CD4-positive, alpha-beta T cell treated with Interleukin-2 at 100 ng/mL for 4 hours (primary cell): ENCODE measurements around the gene FAM177A1.
"Not testable (repeated sequence)": the region's sequence is repeated elsewhere in the genome, so short reads cannot be mapped to it uniquely, and the experiment has no call there.

Source experiments
- DNase-seq: peaks from one replicate; pipeline ENCODE4 v3.0.0-alpha.2; 2020; ENCODE audit warnings: low spot score

FAM177A1 gene

DNA sequence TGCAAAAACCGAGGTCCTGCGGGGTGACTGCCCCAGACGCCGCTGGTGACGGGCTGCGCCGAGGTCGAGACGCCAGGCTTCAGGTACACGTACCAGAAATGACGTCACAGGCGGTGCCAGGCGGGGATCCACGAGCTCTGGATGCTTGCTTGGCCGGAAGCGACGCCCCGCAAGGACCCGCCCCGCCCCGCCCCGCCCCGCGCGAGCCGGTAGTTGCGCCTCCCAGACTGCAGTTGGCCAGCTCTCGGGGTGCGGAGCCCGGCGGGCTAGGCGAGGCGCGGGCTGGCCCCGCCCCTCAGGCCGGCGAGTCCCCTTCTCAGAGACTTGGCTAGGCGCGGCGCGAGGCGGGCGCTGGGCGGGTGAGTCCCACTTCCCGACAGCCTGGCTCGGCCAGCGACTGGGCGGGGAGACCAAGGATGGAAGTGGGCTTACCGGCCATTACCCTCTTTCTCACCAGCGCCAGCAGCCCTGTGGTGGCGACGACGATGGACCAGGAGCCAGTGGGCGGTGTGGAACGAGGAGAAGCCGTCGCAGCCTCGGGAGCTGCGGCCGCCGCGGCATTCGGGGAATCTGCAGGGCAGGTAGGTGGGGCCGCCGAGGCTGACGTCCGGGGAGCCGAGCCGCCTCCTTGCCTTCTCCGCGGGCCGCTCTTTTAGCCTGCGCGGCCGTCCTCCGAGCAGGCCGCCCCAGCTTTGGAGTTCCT is at the start of gene FAM177A1:
FAM177A1 (plus strand) TSS at position 225 of the 703 bp plus-strand sequence; CDS start at position 417, 192 bp downstream.
- peak; percentile 98 for DNase-seq

GRCh38 chr14:34997762-34998161 is 48.3 kb upstream of the FAM177A1 start:
- no peak for DNase-seq

GRCh38 chr14:34999500-34999899 is 46.6 kb upstream of the FAM177A1 start:
- DNase-seq: no peak

- DNase-seq: no peak
Observed at GRCh38 chr14:35001621-35002020, 44.5 kb upstream of the FAM177A1 start.

DNA sequence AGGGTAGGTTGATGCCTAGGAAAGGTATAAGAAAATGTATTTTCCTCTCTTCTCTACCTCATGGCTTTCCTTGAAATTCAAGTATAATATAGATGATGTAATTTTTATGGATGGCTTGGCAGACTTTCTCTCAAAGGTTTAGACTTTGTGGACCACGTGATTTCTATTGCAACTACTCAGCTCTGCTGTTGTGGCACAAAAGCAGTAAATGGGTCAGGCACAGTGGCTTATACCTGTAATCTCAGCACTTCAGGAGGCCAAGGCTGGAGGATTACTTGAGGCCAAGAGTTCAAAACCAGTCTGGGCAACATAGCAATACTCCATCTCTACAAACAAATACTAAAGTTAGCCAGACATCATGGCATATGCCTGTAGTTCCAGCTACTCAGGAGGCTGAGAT is 41.2 kb upstream of the FAM177A1 start:
- DNase-seq: no peak

GRCh38 chr14:35016568-35016967 is 29.5 kb upstream of the FAM177A1 start:
- no peak for DNase-seq

DNA sequence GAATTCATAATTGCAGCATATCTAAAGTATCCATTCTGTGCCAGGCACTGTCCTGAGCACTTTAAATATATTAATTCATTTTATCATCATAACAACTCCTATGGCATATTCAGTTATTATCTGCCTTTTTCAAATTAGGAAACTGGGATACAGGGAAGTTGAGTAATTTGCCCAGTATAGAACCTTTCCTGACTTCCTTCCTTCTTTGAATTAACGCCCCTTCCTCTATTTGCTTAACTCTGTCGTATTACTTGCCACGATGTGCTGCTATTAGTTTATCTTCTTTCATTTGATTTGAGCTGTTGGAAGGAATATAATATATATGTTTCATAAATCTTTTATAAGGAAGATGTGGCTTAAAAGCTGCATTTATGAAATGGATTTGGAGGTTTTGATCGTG is 25.4 kb upstream of the FAM177A1 start:
- DNase-seq: no peak

DNA sequence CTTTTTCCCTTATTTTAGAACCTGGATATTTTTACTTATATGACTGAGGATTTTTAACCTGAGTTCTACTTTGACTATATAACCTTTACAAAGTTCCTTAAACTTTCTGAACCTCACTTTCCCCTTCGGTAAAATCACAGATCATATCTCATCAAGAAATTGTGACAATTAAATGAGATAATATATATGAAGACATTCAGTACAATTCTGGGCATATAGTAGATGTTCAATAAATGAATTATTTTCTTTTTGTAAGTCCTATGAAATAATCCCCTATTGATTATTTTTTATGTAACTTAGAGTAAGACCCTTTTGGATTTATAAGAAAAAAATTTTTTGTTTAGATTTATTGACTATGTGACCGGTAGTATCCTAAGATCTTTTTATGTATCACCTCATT is 17.6 kb upstream of the FAM177A1 start:
- no peak for DNase-seq

- DNase-seq: no peak
Observed at GRCh38 chr14:35032562-35032961, 13.5 kb upstream of the FAM177A1 start.

- no peak for DNase-seq
Observed at GRCh38 chr14:35034440-35034833, 11.6 kb upstream of the FAM177A1 start.

DNA sequence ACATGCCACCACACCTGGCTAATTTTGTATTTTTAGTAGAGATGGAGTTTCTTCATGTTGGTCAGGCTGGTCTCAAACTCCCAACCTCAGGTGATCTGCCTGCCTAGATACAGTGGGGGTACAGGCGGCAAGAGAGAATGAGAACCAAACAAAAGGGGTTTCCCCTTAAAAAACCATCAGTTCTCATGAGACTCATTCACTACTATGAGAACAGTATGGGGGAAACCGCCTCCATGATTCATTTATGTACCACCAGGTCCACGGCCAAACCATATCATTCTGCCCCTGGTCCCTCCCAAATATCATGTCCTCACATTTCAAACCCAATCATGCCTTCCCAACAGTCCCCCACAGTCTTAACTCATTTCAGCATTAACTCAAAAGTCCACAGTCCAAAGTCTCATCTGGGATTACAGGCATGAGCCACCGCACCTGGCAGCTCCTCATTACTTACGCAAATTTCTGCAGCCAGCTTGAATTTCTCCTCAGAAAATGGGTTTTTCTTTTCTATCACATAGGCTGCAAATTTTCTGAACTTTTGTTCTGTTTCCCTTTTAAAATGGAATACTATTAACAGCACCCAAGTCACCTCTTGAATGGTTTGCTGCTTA is 11.0 kb upstream of the FAM177A1 start:
- not testable (repeated sequence) for DNase-seq

GRCh38 chr14:35038312-35038711 is 7.8 kb upstream of the FAM177A1 start:
- not testable (repeated sequence) for DNase-seq

DNA sequence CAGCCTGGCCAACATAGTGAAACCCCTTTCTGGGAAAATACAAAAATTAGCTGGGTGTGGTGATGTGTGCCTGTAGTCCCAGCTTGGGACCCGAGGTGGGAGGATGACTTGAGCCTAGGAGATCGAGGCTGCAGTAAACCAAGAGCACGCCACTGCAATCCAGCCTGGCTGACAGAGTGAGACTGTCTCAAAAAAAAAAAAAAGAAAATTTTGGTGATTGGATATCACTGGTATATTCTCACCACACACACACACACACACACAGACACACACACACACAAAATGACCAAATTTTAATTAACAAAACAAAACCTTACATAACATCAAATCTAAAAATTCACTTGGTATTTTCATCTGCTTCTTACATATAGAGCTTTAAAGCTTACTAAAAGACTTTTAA is 3.4 kb upstream of the FAM177A1 start:
- DNase-seq: no peak

DNA sequence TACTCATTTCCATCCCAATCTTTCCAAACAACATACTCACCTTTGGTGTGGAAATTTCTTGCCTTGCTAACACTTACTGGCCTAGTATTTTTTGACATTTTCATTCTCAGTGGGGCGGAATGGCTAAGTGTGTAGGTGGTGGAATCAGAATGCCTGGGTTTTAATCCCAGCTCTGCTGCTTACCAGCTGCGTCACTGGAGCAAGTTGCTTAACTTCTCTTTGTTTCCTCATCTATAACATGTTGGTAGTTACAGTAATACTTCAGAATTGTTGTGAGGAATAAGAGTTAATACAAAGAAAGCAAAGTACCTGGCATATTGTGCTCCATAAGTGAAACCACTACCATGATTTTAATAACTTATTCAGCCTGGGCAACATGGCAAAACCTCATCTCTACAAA is 3.0 kb upstream of the FAM177A1 start:
- DNase-seq: no peak

DNA sequence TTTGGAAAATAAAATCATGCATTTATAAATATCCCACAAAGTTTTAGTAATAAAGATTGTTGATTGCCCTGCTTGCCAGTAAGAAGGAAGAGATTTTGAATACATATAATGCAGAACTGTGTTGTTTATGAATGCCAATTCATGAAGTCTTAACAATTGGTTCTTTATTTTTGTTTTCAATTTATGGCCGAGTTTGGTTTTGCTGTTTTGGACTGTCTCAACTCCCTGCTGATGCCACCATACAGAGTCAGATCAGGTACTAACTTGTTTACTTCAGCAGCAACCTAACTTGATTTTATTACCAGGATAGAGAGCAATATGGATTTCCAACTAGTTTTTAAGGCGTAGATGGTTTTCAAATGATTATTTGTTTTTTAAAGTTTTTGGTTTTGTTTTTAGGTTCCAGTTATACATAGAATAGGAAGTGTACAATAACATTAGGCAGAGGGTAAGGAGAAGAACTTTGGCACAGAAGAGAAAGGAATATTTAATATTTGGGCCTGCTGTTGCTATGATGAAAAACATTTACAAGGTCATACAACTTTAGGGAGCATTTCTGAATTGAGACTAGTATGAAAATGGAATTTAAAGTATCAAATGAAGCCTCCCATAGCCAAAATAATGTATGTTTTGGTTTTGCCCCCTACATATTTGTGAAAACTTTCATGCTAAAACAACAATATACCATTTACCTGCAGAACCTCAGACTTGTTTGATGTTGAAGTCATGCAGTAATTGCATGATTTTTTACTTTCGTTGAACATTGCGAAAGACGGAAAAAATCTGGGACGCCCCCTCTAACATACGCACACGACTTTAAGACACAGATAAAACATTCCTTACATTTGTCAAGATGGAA is 904 bp upstream of the FAM177A1 start:
- no peak for DNase-seq

DNA sequence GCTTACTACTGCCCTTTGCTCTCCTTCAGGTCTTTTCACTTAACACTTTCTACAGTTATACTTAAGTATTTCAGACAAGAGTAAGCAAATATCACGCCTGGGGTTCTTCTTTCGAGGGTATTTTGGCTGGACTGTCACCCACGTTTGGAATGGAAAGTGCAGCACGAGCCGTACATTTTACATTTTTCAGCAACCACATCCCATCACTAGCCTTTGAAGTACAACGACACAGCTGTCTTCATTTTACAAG is 349 bp upstream of the FAM177A1 start:
- DNase-seq: no peak

- peak; percentile 47 for DNase-seq
Observed at GRCh38 chr14:35046751-35047536, 872 bp downstream of the FAM177A1 start.

DNA sequence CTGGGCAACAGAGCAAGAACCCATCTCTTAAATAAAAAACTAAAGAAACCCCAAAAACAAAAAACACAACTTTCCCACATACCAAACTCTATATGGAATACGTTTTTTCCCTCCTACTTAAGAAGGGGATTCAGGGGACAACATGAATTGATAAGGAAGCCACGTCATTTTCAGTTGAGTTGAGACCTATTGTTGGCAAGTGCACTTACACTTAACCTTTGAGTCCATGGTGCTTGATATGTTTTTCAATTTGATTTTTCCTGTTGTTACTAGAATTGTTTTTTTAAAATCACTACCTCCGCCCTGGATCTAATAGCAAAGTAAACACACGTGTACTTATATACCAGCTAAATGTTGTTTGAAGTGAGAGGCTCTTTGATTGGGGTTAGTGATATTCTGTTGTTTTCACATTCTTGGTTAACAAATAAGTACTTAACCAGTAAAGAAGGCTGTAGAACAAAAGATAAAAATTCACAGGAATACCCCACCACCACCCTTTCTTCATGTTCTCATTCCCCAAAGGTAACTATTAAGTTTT is 2.0 kb downstream of the FAM177A1 start:
- no peak for DNase-seq

DNA sequence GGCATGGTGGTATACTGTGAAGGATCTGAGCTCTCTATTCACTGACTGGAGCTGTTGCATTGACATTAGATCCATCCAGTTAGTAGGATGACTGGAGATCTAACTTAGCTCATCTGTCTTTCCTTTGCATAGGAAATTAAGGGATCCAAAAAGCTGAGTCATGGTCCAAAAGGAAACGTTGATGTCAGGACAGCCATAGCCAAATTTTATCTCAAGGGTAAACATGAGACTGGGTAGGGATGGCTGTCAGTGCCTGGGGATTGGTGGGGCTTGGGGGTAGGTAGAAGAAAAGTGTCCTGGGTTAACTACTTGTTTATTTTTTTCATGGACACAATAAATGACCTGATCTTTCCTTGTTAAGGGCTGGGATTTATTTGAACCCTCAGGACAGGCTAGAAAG is 4.6 kb downstream of the FAM177A1 start:
- no peak for DNase-seq

- no peak for DNase-seq
Observed at GRCh38 chr14:35051796-35052195, 5.7 kb downstream of the FAM177A1 start.

GRCh38 chr14:35052637-35053036 is 6.6 kb downstream of the FAM177A1 start:
- no peak for DNase-seq

DNA sequence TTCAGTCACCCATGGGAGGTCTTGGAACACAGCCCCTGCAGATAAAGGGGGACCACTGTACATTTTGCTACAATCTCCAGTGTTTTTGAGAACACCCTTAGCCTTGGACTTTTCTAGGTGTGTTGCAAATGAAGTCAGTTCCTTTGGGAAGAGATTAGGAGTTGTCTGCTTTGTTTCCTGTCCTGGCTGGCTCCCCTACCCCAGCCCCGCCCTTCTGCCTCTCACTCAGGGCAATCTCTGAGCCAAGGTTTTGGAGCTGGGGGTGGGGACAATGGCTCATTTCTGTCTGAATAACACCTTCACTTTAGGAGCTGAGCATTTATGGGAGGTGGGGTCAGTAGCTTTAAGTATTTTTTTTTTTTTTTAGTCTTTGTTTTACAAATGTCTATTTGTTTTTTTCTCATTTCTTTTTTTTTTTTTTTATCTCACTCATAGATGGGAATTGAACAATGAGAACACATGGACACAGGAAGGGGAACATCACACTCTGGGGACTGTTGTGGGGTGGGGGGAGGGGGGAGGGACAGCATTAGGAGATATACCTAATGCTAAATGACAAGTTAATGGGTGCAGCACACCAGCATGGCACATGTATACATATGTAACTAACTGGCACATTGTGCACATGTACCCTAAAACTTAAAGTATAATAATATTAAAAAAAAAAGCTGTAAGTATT is 15.2 kb downstream of the FAM177A1 start:
- DNase-seq: not testable (repeated sequence)
